ENCODE measurements around the gene SLC25A13.
A peak's percentile ranks its signal among the peaks of the same experiment; 100 is the strongest.

SLC25A13 gene

DNA sequence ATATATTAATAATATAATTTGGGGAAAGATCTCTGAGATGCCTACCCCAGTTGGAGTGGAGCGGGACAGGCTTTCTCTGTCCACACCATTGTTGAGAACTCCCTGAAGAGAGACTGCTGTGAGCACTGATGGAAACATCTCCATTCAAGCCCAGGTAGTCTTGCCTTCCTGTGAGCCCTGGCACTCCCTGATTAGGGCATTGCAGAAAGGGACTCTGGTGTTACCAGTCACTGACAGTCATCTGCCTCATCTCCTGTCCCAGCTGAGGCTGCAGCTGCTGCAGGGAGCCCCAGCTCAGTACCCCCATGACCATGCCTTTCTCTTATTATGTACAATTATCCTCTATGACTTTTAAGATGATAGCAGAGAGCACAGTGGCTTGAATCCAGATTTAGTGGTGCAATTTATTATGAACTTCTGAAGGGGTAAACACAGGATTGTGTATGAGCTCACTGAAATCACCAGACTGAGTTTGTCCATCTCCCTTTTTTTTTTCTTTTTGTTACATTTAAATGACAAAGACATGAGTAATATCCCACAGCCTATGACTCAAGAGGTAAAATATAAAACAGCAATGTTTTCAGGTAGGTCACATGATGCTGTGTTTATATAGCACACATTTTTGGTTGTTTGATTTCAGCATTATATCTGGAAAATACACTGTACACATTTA lies 236.9 kb downstream of the SLC25A13 start:
- Histone ChIP-seq H3K4me3 (ENCODE audit: low read length) (no peak overlapping the region), H3K4me1 (ENCODE audit: control insufficient read depth, insufficient read depth, low read length) (no peaks in the 10 kb centered on the region), H3K36me3 (ENCODE audit: control insufficient read depth, insufficient read depth, low read length) (no peaks in the 10 kb centered on the region), H3K9me3 (ENCODE audit: control insufficient read depth, insufficient read depth, low read length) (no peaks in the 10 kb centered on the region), H3K27ac (ENCODE audit: low read length) (no peak overlapping the region), H3K27me3 (ENCODE audit: control insufficient read depth, insufficient read depth, low read length) (no peaks in the 10 kb centered on the region)
- WGBS (ENCODE audit: insufficient coverage, insufficient read length), result no CpG with 5 or more reads among the region's 1 CpG
- DNase-seq (ENCODE audit: low read depth, low spot score), result no peak

DNA sequence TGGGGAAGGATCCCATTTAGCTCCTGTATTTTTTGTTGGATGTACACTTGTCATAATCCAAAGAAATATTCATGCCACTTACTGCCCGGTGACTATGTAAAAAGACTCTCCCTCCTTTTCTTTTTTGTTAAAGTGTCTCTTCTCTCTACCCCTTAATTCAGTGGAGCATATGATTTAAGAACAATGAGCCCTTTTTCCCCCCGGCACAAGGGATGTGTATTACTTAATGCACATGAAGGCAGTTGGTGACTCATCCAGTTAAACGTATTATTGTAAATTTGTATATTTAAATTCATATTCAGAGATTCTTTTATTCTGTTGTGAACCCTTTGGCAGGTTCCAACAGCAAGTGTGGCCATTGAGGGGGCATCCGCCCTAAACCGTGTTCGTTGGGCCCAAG lies 241.9 kb downstream of the SLC25A13 start:
- H3K36me3 ChIP-seq (ENCODE audit: control insufficient read depth, insufficient read depth, low read length), result no peaks in the 10 kb centered on the region
- H3K27ac ChIP-seq (ENCODE audit: low read length), result no peak overlapping the region
- no peaks in the 10 kb centered on the region for H3K9me3 ChIP-seq (ENCODE audit: control insufficient read depth, insufficient read depth, low read length)
- no peak for DNase-seq (ENCODE audit: low read depth, low spot score)
- no CpG with 5 or more reads among the region's 6 CpGs for WGBS (ENCODE audit: insufficient coverage, insufficient read length)
- no peaks in the 10 kb centered on the region for H3K4me1 ChIP-seq (ENCODE audit: control insufficient read depth, insufficient read depth, low read length)
- peaks cover 8% of the 10 kb centered on the region; the same call in 1 of the 2 replicates for H3K27me3 ChIP-seq (ENCODE audit: control insufficient read depth, insufficient read depth, low read length)
- H3K4me3 ChIP-seq (ENCODE audit: low read length), result no peak overlapping the region

DNA sequence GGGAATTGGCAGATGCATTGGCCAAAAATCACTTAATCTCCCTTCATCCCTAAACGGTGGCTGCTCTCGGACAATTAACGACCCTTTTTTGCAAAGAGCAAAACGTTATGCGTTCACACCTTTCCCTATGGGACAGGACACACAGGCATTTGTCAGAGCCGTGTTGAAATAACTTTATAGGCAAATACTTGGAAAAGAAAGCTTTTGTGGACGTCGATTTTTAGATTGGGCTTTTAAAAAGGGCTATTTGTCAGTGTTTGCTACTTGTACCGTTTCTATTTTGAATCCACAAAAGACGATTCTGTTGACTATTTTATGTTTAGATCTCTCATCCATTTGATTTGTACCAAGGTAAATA lies 245.6 kb downstream of the SLC25A13 start:
- no peaks in the 10 kb centered on the region for H3K4me1 ChIP-seq (ENCODE audit: control insufficient read depth, insufficient read depth, low read length)
- DNase-seq (ENCODE audit: low read depth, low spot score), result no peak
- peaks cover 8% of the 10 kb centered on the region; the same call in 1 of the 2 replicates for H3K27me3 ChIP-seq (ENCODE audit: control insufficient read depth, insufficient read depth, low read length)
- H3K36me3 ChIP-seq (ENCODE audit: control insufficient read depth, insufficient read depth, low read length), result no peaks in the 10 kb centered on the region
- peak overlapping the region; percentile 36; the same call in 1 of the 2 replicates for H3K4me3 ChIP-seq (ENCODE audit: low read length)
- no CpG with 5 or more reads among the region's 10 CpGs for WGBS (ENCODE audit: insufficient coverage, insufficient read length)
- no peaks in the 10 kb centered on the region for H3K9me3 ChIP-seq (ENCODE audit: control insufficient read depth, insufficient read depth, low read length)
- H3K27ac ChIP-seq (ENCODE audit: low read length), result no peak overlapping the region

DNA sequence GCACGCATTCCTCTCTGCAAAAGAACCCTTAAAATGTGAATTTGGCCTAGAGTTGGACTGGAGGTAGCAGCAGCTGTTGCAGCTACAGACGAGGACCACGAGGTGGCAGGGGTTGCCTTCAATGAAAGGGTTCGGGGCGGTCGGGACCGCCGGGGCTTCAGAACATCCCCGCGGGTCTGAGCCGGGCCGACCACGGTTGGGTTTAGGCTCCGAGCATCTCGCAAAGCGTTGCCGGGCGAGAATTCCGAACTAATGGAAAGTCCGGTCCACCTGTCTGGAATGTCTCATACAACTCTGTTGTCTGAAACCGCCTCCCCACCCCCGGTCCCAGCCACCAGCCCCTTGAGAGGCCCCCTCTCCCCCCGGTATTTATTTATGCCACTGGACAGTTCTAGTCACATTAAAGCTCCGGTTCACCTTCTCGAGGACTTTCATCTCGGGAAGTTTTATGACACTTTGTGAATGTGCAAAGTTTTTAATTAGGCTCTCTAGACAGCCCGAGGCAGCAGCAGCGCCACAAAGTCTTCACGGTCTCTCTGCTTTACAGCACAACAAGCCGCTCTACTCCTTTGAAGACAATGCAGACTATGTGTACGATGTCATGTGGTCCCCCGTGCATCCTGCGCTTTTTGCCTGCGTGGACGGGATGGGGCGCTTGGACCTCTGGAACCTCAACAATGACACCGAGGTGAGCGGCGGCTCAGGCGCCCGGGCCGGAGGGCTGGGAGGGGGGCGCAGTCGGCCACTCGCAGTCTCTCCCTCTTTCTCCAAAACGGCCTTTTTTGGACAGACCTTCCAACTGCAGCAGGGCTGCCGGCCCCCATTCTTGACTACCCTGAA lies 246.2 kb downstream of the SLC25A13 start:
- H3K4me1 ChIP-seq (ENCODE audit: control insufficient read depth, insufficient read depth, low read length), result no peaks in the 10 kb centered on the region
- peaks cover 8% of the 10 kb centered on the region; the same call in 1 of the 2 replicates for H3K27me3 ChIP-seq (ENCODE audit: control insufficient read depth, insufficient read depth, low read length)
- WGBS (ENCODE audit: insufficient coverage, insufficient read length), result no CpG with 5 or more reads among the region's 47 CpGs
- H3K9me3 ChIP-seq (ENCODE audit: control insufficient read depth, insufficient read depth, low read length), result no peaks in the 10 kb centered on the region
- no peaks in the 10 kb centered on the region for H3K36me3 ChIP-seq (ENCODE audit: control insufficient read depth, insufficient read depth, low read length)
- no peak overlapping the region for H3K27ac ChIP-seq (ENCODE audit: low read length)
- H3K4me3 ChIP-seq (ENCODE audit: low read length), result peak overlapping the region; percentile 36; the same call in 1 of the 2 replicates
- DNase-seq (ENCODE audit: low read depth, low spot score), result no peak

DNA sequence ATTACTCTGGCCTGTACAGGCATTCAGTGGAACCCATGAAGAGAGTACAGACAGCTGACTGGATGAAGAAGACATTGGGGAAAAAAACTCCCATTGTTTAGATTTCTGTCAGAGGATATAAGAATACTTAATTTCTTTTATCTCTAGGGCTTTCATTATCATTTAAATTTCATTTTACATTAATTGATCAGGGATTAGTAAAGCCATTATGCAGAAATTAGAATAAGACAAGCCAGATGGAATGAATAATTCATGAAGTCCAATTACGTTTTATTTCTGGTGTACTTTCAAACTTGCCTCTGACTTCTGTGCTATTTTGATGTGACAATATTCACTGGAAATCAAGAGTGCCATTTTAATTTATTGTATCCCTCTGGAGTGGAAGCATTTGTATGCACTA lies 247.0 kb downstream of the SLC25A13 start:
- no CpG with 5 or more reads among the region's 1 CpG for WGBS (ENCODE audit: insufficient coverage, insufficient read length)
- H3K4me3 ChIP-seq (ENCODE audit: low read length), result no peak overlapping the region

More for the DNA sequence above, 247.0 kb downstream of the SLC25A13 start:
- DNase-seq (ENCODE audit: low read depth, low spot score), result no peak
- Histone ChIP-seq H3K9me3 (ENCODE audit: control insufficient read depth, insufficient read depth, low read length) (no peaks in the 10 kb centered on the region), H3K36me3 (ENCODE audit: control insufficient read depth, insufficient read depth, low read length) (no peaks in the 10 kb centered on the region), H3K27ac (ENCODE audit: low read length) (no peak overlapping the region), H3K4me1 (ENCODE audit: control insufficient read depth, insufficient read depth, low read length) (no peaks in the 10 kb centered on the region), H3K27me3 (ENCODE audit: control insufficient read depth, insufficient read depth, low read length) (peaks cover 8% of the 10 kb centered on the region; the same call in 1 of the 2 replicates)

All from iPS DF 6.9 (cell line).